HUES6 (cell line): ENCODE measurements around the gene CEP104.

Experiments
- H3K27ac ChIP-seq: 2 replicates; pipeline ENCODE4 v1.7.0; 2013; ENCODE audit warnings: low read depth, mild to moderate bottlenecking, low read length, inconsistent platforms
- H3K27me3 ChIP-seq: 2 replicates; pipeline ENCODE4 v1.6.1; 2013; ENCODE audit warnings: low read length; ENCODE audit not compliant: control insufficient read depth, insufficient read depth
- H3K36me3 ChIP-seq: 2 replicates; pipeline ENCODE4 v1.6.1; 2013; ENCODE audit warnings: low read length; ENCODE audit not compliant: control insufficient read depth, insufficient read depth
- H3K4me1 ChIP-seq: 2 replicates; pipeline ENCODE4 v1.6.1; 2013; ENCODE audit warnings: low read length; ENCODE audit not compliant: control insufficient read depth, insufficient read depth
- H3K4me3 ChIP-seq: 2 replicates; pipeline ENCODE4 v1.5.1; 2013; ENCODE audit warnings: low read depth, low read length
- H3K9ac ChIP-seq: one replicate; pipeline ENCODE4 v1.6.1; 2013; ENCODE audit warnings: mild to moderate bottlenecking, low read length
- H3K9me3 ChIP-seq: 2 replicates; pipeline ENCODE4 v1.6.1; 2013; ENCODE audit warnings: low read depth, low read length; ENCODE audit not compliant: control insufficient read depth, insufficient read depth

The CEP104 gene

DNA sequence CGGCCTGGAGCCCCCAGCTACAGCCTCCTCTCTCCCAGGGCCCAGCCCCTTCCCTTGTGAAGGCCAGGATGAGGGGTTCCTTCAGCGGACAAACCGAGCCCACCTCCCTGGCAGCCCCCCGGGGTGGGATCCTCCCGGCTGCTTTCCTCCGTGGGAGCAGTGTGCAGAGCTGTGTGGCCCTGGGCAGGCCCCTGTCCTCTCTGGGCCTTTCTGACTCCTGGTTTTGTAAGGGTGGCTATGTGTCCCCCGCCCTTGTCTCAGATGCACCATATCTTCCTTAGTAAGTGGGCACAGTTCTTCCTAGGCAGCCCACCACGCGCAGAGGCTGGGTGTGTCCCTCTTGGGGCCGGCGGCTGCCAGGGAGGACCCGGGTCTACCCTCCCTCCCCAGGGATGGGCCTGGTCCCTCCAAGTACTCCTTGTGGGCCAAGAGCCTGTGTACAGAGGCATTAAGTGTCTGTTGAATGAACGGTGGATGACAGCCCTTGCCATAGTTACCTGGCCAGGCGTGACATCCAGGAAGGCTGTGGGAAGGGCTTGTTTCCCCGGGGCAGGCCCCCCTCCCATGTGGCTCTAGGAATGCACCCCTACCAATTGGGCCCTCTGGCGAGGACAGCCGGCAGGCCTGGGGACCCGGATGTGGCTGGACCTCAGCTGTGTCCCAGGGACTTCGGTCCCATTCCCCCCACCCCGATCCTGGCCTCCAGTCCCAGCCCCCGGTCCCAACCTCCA is 80.6 kb downstream of the CEP104 start:
- H3K4me3 ChIP-seq = no peak overlapping the region
- peaks cover 34% of the 10 kb centered on the region for H3K36me3 ChIP-seq
- H3K9me3 ChIP-seq = no peaks in the 10 kb centered on the region
- H3K4me1 ChIP-seq = peaks cover 33% of the 10 kb centered on the region
- H3K27me3 ChIP-seq = no peaks in the 10 kb centered on the region; the same call in 1 of the 2 replicates
- H3K9ac ChIP-seq = no peak overlapping the region
- no peak overlapping the region for H3K27ac ChIP-seq

DNA sequence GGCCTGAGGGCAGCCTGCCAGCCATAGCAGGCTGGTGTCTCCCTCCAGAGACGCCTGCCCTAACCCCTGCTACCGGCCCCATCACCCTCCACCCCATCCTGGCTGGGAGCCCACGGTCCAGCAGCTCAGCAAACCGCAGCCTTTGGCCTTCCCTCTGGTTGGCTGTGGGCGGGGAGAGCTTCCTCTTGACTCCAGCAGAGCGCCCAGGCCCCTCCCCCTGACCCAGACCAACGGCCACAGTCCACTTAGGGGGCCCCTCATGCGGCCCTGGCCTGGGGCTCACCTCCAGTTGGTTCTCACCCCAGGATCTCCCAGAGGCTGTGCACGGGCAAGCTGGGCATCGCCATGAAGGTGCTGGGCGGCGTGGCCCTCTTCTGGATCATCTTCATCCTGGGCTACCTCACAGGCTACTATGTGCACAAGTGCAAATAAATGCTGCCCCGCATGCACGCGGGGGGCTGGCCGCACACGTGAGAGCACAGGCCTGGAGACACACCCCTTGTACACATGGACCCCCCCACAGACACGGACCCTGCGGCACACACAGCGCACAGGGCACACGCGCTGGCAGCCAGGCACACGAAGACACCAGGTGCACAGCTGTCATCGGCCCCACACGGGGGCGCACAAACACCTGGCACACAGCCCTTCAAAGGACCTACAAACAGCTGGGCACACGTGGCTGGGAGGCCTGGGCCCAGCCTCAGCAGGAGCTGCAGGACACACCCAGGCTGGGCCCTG is 81.4 kb downstream of the CEP104 start:
- Histone ChIP-seq H3K27me3 (no peaks in the 10 kb centered on the region; the same call in 1 of the 2 replicates), H3K27ac (no peak overlapping the region), H3K4me1 (peaks cover 37% of the 10 kb centered on the region), H3K9ac (no peak overlapping the region), H3K4me3 (no peak overlapping the region), H3K36me3 (peaks cover 27% of the 10 kb centered on the region), H3K9me3 (no peaks in the 10 kb centered on the region)

DNA sequence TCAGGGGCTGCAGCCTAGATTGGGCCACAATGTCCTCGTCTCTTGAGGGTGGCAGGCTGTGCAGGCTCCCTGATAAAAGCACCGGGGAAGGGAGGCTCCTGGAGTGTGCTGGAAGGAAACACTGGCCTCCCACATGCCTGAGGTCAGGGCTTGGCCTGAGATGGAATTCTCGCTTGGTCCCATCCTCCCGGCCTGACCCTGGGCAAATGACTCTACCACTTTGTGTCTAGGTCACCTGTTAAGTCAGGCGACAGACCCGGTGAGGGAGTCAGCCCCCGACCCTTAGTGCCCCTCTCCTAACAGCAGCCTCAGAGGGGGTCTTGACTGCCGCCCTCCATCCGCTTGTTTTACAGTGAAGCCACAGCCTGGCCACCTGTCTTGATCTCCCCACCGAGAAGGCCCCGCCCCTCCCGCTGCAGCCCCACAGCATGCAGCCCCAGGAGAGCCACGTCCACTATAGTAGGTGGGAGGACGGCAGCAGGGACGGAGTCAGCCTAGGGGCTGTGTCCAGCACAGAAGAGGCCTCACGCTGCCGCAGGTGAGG is 82.0 kb downstream of the CEP104 start:
- no peak overlapping the region for H3K4me3 ChIP-seq
- no peaks in the 10 kb centered on the region for H3K9me3 ChIP-seq
- H3K27ac ChIP-seq = no peak overlapping the region
- peaks cover 37% of the 10 kb centered on the region for H3K4me1 ChIP-seq
- H3K36me3 ChIP-seq = peaks cover 20% of the 10 kb centered on the region
- no peak overlapping the region for H3K9ac ChIP-seq
- no peaks in the 10 kb centered on the region; the same call in 1 of the 2 replicates for H3K27me3 ChIP-seq

DNA sequence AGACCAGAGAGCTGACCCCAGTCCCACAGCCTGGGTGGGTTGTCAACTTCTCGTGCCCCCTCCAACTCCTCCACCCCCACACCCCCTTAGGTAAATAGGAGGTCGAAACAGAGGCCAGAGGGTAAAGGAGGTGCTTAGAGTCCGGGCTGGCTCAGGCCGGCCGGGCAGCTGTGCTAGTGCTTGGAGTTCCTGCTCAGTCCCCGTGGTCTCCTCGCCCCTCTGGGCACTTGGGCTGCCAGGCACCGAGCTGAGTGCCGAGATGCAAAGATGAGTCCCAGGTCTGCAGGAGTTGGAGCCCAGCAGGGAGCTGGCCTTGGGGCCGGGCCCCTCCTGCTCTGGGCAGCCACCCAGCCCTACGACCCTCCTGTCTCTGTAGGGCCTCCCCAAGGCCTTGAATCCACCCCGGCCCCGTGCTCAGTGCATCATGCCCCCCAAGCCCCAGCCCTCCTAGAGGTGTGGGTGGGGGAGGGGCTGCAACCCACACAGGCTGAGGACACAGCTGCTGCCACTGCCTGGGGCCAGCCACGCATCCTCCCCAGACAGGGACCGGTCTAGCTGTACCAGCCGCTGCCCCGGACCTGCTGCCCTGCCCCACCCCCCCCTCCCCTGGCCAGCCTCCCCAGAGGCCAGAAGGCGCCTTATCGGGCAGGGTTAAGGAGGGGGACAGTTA is 82.6 kb downstream of the CEP104 start:
- Histone ChIP-seq H3K36me3 (peaks cover 14% of the 10 kb centered on the region), H3K9ac (no peak overlapping the region), H3K9me3 (no peaks in the 10 kb centered on the region), H3K4me3 (no peak overlapping the region), H3K27me3 (no peaks in the 10 kb centered on the region; the same call in 1 of the 2 replicates), H3K4me1 (peaks cover 37% of the 10 kb centered on the region), H3K27ac (no peak overlapping the region)

DNA sequence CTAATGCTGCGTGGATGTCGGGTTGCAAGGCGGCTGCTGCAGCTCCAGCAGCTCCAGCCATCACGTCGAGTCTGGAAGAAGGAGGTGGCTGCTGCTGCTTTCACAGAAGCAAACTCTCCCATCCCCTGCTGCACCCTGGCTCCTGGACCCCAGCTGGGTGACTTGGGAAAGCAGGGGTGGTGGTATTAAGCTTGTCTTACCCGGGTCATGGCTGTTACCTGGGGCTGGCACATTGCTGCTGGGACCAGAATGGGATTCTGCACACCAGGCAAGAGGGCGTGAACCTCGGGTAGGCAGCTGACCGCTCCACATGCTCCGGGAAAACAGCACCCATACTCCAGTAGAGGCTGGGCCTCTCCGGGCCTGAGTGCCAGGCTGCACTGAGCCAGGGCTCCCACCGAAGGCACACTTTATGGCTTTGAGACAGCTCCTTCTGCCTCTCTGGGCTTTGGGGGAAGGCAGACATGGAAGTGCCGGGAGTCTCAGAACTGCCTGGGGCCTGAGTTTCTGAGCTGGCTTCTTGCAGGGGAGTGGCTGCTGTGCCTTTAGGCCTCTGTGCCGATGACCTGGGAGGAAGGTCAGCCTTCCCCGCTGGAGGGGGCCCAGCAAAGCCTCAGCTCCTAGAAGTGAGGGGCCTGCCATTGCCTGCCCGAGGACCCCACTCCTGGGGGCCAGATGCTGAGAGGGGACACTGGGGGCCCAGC is 83.3 kb downstream of the CEP104 start:
- no peaks in the 10 kb centered on the region for H3K9me3 ChIP-seq
- H3K27ac ChIP-seq = no peak overlapping the region
- no peak overlapping the region for H3K4me3 ChIP-seq
- H3K27me3 ChIP-seq = no peaks in the 10 kb centered on the region; the same call in 1 of the 2 replicates
- peaks cover 37% of the 10 kb centered on the region for H3K4me1 ChIP-seq
- H3K36me3 ChIP-seq = peaks cover 8% of the 10 kb centered on the region; the same call in 1 of the 2 replicates
- H3K9ac ChIP-seq = no peak overlapping the region

DNA sequence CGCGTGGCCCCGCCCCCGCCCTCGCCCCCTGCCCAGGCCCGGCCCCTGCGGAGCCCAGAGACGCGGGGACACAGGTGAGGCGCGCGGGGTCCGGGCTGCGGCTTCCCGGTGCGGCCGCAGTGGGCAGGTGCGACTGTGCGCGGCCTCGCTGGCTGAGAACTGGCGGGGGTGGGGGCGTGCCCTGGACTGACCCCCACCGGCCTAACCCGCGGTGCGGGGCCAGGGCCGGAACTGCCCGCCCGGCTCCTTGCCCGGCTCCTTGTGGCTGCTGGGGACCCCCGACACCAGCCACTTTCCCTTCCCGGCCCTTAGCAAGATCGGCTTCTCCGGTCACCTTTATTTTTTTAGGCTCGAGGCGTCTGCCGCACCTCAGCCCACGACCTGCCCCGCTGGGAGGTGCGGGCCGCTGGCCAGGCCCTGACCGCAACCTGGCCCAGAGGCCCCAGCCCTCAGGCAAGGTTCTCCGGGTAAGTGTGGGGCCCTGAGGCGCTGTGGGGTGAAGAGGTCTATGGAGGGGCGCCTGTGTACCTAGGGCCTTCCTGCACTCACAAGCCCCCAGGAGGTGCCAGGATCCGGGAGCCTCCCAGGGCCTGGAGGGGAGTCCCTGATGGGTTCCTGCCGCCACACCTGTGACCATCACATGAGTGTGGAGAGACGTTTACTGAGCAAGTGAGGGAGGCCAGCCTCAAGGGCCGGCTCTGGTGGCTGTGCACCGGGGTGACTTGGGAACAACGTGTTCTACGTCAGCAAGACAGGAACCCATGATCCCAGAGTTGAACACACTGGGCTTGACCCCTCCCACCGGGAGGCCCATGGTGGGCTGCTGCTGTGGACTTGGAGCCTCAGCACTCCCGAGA is 84.1 kb downstream of the CEP104 start, which contains the start of gene SMIM1:
TSS of gene SMIM1 (plus strand) at position 35 of the 857 bp plus-strand sequence. CDS start 2,625 bp downstream, outside the sequence.
- peak within 1 kb of the TSS; percentile 69 for H3K4me3 ChIP-seq
- peaks cover 37% of the 10 kb centered on the region for H3K4me1 ChIP-seq
- no peak within 1 kb of the TSS for H3K27ac ChIP-seq

DNA sequence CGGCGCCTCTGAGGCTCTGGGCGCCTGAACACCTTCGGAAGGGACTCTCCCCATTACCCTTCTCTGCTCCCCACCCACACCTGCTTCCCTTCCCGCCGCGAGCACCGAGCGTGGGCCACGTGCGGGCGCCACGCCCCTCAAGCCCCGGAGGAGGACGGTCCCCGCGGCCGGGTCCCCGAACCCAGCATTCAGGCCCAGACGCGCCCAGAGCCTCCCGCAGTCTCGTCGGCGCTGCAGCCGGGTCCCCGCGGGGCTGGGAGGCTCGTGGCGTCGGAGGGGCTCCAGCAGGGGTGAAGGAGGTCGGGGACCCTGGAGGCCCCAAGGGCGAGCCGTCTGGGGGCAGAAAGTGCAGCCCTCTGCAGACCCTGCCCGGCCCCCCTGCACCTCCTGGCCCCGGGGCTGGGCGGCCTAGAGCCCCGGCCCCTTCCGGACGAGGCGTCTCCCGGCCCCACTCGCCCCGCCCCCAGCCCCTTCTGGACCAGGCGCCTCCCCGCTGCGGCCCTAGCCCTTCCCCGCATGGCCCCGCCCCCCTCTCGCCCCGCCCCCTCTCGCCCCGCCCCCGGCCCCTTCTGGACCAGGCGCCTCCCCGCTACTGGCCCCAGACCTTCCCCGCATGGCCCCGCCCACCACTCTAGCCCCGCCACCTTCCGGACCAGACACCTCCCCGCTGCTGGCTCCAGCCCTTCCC is 84.8 kb downstream of the CEP104 start:
- Histone ChIP-seq H3K27ac (no peak overlapping the region), H3K9me3 (no peaks in the 10 kb centered on the region), H3K4me3 (peak overlapping the region; percentile 69), H3K27me3 (peaks cover under 1% of the 10 kb centered on the region; the same call in 1 of the 2 replicates), H3K9ac (peak overlapping the region; percentile 20), H3K36me3 (no peaks in the 10 kb centered on the region), H3K4me1 (peaks cover 40% of the 10 kb centered on the region)

More for the DNA sequence above, 84.1 kb downstream of the CEP104 start, which contains the start of gene SMIM1:
- Histone ChIP-seq H3K9ac (peak within 1 kb of the TSS; percentile 20), H3K9me3 (no peaks in the 10 kb centered on the region), H3K36me3 (0 out of 2 replicates have a peak, but pooled peaks cover 1% of the 10 kb centered on the region), H3K27me3 (no peaks in the 10 kb centered on the region; the same call in 1 of the 2 replicates)

DNA sequence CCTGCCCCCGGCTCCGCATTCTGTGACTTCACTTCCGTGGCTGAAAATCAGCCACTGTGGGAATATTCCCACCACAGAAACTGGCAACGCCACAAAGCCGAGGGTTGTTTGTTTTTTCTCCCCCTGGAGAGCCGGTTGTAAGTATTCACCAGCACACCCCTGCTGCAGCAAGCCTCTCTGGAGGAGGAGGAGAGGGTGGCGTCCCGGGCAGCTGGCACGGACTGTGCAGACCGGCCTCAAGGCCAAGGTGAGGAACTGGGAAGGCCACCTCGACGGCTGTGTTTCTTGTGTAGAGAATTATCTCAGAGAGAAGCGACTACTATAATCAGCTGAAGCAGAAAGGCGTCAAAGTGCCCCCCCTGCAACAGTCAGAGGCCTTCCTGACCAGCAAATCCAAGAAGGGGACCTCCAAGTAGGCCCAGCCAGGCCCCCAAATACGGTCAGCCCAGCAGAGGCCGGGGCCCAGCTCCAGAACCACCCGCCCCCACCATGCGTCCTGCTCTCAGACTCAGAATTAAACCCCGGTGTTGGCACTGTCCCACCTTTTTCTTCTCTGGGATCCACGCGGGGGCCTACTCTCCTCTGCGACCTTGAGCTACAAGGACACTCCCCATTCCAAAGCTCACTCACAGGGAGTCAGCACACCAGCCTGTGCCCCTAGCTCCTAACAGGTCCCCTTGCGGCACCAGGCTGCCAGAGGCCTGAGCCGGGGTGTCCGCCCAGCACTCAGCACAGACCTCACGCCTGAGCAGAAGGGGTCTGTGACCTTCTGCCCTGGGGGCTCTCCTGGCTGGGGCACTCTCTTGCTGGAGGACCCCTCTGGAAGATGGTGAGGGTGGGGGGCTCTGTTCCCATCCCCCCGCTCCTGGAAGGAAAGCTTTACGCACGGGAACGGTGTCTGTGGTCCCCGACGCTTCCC is 85.6 kb downstream of the CEP104 start:
- Histone ChIP-seq H3K9ac (peak overlapping the region; percentile 17), H3K9me3 (no peaks in the 10 kb centered on the region), H3K27me3 (peaks cover 2% of the 10 kb centered on the region; the same call in 1 of the 2 replicates), H3K36me3 (no peaks in the 10 kb centered on the region), H3K4me1 (peaks cover 40% of the 10 kb centered on the region), H3K27ac (no peak overlapping the region), H3K4me3 (peak overlapping the region; percentile 69)
